A549 (cell line): ENCODE measurements around the gene MRPL44. TPM values are rescaled to one million over a fixed set of nuclear protein-coding genes. Genes with fewer than 3 reads are reported as not detected.
A peak's percentile ranks its signal among the peaks of the same experiment; 100 is the strongest.

Source experiments
- ATAC-seq, 2 experiments: fragments of 200-7000 bp in 1 of 2; fragments of >200 bp in 1 of 2; cut with Nextera tagmentation in 1 of 2; cut with Tn5 transposase in 1 of 2; 3 replicates each; pipeline versions ENCODE4 v1.8.0 to v1.9.1; 2018 to 2020; ENCODE audit warnings: mild to moderate bottlenecking in 1 of 2, moderate library complexity in 1 of 2
- CTCF ChIA-PET: fragments of 300-600 bp; sonication (Branson Sonifier 250); formaldehyde crosslinking; extraction: SDS; loops from one replicate; lab custom pipeline; 2021; ENCODE audit warnings: antibody characterized with exemption, inconsistent platforms; lab: Yijun Ruan, JAX
- POLR2A ChIA-PET: fragments of 350-600 bp; formaldehyde crosslinking; extraction: SDS; loops from one replicate; lab custom pipeline; 2021; ENCODE audit warnings: antibody characterized with exemption, inconsistent platforms; lab: Yijun Ruan, JAX
- DNase-seq, 2 experiments: peaks; one replicate each; pipeline versions ENCODE4 v3.0.0 to v3.0.0-alpha.2; 2011 to 2016; ENCODE audit warnings: low read depth in 1 of 2, low spot score in 1 of 2
- FAIRE-seq: peaks from 2 replicates; lab custom pipeline; 2011; peaks lifted over from hg19 to GRCh38; lab: Jason Lieb, UNC
- H3K27ac ChIP-seq, 2 experiments: fragments of >200 bp; sonication (Bioruptor Twin); formaldehyde crosslinking; 3 replicates each; pipeline ENCODE4 v1.5.1; 2016 to 2017
- H3K4me1 ChIP-seq: fragments of >200 bp; sonication (Bioruptor Twin); formaldehyde crosslinking; 3 replicates; pipeline ENCODE4 v1.6.1; 2016
- H3K4me2 ChIP-seq: fragments of >200 bp; sonication (Bioruptor Twin); formaldehyde crosslinking; 3 replicates; pipeline ENCODE4 v1.6.1; 2016
- H3K4me3 ChIP-seq: fragments of >200 bp; sonication (Bioruptor Twin); formaldehyde crosslinking; 3 replicates; pipeline ENCODE4 v1.5.1; 2016
- H3K9me3 ChIP-seq: fragments of >200 bp; sonication (Bioruptor Twin); formaldehyde crosslinking; 3 replicates; pipeline ENCODE4 v1.6.1; 2016
- CHD2 ChIP-seq: fragments of 150-350 bp; IDR thresholded peaks from 2 replicates; pipeline ENCODE4 v1.6.1; 2014; ENCODE audit warnings: low read length; ENCODE audit not compliant: partially characterized antibody
- EHF ChIP-seq: fragments of 250-450 bp; sonication (Bioruptor Pico); IDR thresholded peaks from 2 replicates; pipeline ENCODE4 v1.5.0; 2020; ENCODE audit warnings: mild to moderate bottlenecking
- ESRRA ChIP-seq: fragments of 150-350 bp; IDR thresholded peaks from 2 replicates; pipeline ENCODE4 v1.6.1; 2014; ENCODE audit warnings: mild to moderate bottlenecking, low read length, borderline replicate concordance
- HEYL ChIP-seq: fragments of 250-450 bp; sonication (Bioruptor Pico); IDR thresholded peaks from 2 replicates; pipeline ENCODE4 v1.8.0; 2021; ENCODE audit warnings: mild to moderate bottlenecking, moderate library complexity
- HOXA7 ChIP-seq: fragments of 250-450 bp; sonication (Bioruptor Pico); IDR thresholded peaks from 2 replicates; pipeline ENCODE4 v1.5.0; 2020; ENCODE audit warnings: mild to moderate bottlenecking, moderate library complexity
- HOXB5 ChIP-seq: fragments of 250-450 bp; sonication (Bioruptor Pico); IDR thresholded peaks from 2 replicates; pipeline ENCODE4 v1.5.0; 2020; ENCODE audit warnings: mild to moderate bottlenecking, moderate library complexity
- MAFK ChIP-seq: fragments of 450-650 bp; IDR thresholded peaks from 2 replicates; pipeline ENCODE4 v1.6.1; 2014; ENCODE audit not compliant: partially characterized antibody
- NPAS2 ChIP-seq: fragments of 250-450 bp; sonication (Bioruptor Pico); IDR thresholded peaks from 2 replicates; pipeline ENCODE4 v1.8.0; 2022; ENCODE audit warnings: mild to moderate bottlenecking, moderate library complexity, borderline replicate concordance
- PHF8 ChIP-seq: fragments of 200-600 bp; sonication (generic); IDR thresholded peaks from 2 replicates; pipeline ENCODE4 v1.6.1; 2016; ENCODE audit warnings: low read depth, mild to moderate bottlenecking, antibody characterized with exemption, moderate library complexity, borderline replicate concordance
- POLR2A ChIP-seq: IDR thresholded peaks from 2 replicates; pipeline ENCODE4 v1.6.1; 2012; ENCODE audit warnings: mild to moderate bottlenecking, low read length
- RARB ChIP-seq: fragments of 250-450 bp; sonication (Bioruptor Pico); IDR thresholded peaks from 2 replicates; pipeline ENCODE4 v1.8.0; 2021; ENCODE audit warnings: mild to moderate bottlenecking, moderate library complexity
- RCOR1 ChIP-seq: fragments of 150-350 bp; IDR thresholded peaks from 2 replicates; pipeline ENCODE4 v1.6.1; 2014; ENCODE audit warnings: antibody characterized with exemption, low read length, low read depth
- RFX5 ChIP-seq: fragments of 450-650 bp; IDR thresholded peaks from 2 replicates; pipeline ENCODE4 v1.7.1; 2014; ENCODE audit warnings: antibody characterized with exemption, mild to moderate bottlenecking, moderate library complexity
- SREBF2 ChIP-seq: fragments of 450-650 bp; IDR thresholded peaks from 2 replicates; pipeline ENCODE4 v1.6.1; 2014; ENCODE audit warnings: mild to moderate bottlenecking, moderate library complexity
- ZFP36 ChIP-seq: fragments of 450-650 bp; IDR thresholded peaks from 2 replicates; pipeline ENCODE4 v1.6.1; 2014; ENCODE audit warnings: borderline replicate concordance; ENCODE audit not compliant: partially characterized antibody
- WGBS: methylation state at CpG from one replicate; pipeline ENCODE4 v1.1.6; 2017; ENCODE audit errors: missing lambda C conversion rate; 5-methylcytosine and 5-hydroxymethylcytosine counted together
- polyA plus RNA-seq, 4 experiments: library from polyadenylated mRNA; depleted of rRNA in 3 of 4; stranded (reverse); fragments of >200 nt; fragmentation: RNase III in 1 of 4; extraction: RNeasy Plus Mini Kit Qiagen cat#74134 plus additional on column Dnase treatment in 1 of 4; gene quantifications; 2 replicates in 3 of 4; 3 replicates in 1 of 4; pipeline ENCODE4 v1.2.3, GENCODE V29; 2011 to 2017
- TF ChIP-seq, protein P1 (sequence below): fragments of 250-450 bp; sonication (Bioruptor Pico); IDR thresholded peaks from 2 replicates; pipeline ENCODE4 v1.5.0; 2021; ENCODE audit warnings: mild to moderate bottlenecking, moderate library complexity, borderline replicate concordance
- TF ChIP-seq, protein P2 (sequence below): IDR thresholded peaks from 2 replicates; pipeline ENCODE4 v1.6.1; 2012
- TF ChIP-seq, protein P3 (sequence below): fragments of 150-350 bp; IDR thresholded peaks from 2 replicates; pipeline ENCODE4 v1.6.1; 2014; ENCODE audit warnings: low read depth, mild to moderate bottlenecking, low read length
- TF ChIP-seq, protein P4 (sequence below): IDR thresholded peaks from 2 replicates; pipeline ENCODE4 v1.6.1; 2012

Gene MRPL44
- polyA plus RNA-seq, 2 of the 4 experiments (the other 2 are of a cell fraction): 39.0 to 39.2 TPM

DNA sequence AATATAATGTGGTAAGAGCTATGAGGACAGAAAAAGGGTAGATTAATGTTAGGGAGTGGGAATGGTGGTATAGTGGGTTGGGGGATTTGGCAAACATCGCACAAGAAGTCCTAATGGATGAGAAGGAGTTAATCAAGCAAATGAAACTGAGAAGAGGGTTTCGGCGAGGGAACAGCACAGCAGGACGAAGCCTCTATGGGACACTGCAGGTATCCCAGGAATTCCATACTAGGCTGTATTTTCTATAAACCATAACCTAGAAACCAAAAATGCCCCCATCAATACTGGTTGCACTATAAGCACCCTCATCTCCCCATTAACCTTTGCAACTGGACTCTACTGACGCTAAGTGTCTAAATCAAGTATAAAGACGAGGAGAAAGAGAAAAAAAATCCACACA is 22.4 kb upstream of the MRPL44 start:
- POLR2A ChIA-PET: interaction anchor here (1.5 kb wide), 1 partner anchor 10 kb away, joined by 3 read pairs; the partner anchor contains the start of gene WDFY1

DNA sequence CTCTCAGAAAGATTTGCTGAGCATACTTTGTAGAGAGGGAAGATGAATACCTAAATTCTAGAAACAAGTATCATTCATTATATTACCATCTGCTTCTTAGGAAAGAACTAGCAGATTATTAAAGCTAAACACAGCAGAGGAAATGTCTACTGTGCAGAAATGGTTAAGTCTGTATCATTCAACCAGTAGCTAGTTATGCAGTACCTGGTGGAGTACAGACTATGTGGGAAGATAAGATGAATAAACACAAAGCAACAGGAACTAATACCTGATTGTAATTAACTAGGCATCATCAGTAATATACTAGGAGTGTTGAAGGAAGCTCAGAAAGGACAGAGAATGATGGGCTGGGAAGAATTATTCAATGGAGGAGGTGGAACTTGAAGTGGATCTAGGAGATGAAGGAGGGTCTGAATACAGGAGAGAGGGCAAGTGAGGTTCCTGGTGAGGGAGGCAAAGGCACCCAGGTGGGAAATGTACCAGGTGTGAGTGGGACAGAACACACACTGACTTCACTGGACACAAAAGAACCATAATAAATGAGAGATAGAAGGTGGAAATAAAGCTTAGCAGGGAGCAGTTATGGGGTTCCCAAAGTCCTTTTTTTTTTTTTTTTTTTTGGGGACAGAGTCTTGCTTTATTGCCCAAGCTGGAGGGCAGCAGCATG is 21.7 kb upstream of the MRPL44 start:
- CTCF ChIA-PET: interaction anchor here (0.7 to 1.1 kb wide), 2 partner anchors 11 to 72 kb away, joined by 3 to 6 read pairs; no protein-coding TSS in a partner anchor
- Histone ChIP-seq H3K4me1 (peaks cover 77% of the 10 kb centered on the region), H3K4me2 (no peak overlapping the region), H3K4me3 (no peak overlapping the region), H3K9me3 (no peaks in the 10 kb centered on the region), H3K27ac (no peak overlapping the region)
- no peak for DNase-seq
- no peak for FAIRE-seq
- ATAC-seq: 0 out of 6 replicates have a peak, but pooled peaks of 1 of the 2 experiments have one; percentile 24
- TF ChIP-seq, protein P1, sequence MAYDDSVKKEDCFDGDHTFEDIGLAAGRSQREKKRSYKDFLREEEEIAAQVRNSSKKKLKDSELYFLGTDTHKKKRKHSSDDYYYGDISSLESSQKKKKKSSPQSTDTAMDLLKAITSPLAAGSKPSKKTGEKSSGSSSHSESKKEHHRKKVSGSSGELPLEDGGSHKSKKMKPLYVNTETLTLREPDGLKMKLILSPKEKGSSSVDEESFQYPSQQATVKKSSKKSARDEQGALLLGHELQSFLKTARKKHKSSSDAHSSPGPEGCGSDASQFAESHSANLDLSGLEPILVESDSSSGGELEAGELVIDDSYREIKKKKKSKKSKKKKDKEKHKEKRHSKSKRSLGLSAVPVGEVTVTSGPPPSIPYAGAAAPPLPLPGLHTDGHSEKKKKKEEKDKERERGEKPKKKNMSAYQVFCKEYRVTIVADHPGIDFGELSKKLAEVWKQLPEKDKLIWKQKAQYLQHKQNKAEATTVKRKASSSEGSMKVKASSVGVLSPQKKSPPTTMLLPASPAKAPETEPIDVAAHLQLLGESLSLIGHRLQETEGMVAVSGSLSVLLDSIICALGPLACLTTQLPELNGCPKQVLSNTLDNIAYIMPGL (CRISPR knock-in tag): no peak
- TF ChIP-seq MAFK: peak; percentile 24
- POLR2A ChIA-PET: interaction anchor here (1.5 kb wide), 1 partner anchor 10 kb away, joined by 3 read pairs; the partner anchor contains the start of gene WDFY1

More for the DNA sequence above, 22.4 kb upstream of the MRPL44 start:
- Histone ChIP-seq H3K4me1 (peaks cover 84% of the 10 kb centered on the region), H3K9me3 (no peaks in the 10 kb centered on the region), H3K27ac (peak overlapping the region in 1 of 2 experiments; percentile 72; a peak in 2 of 6 replicates), H3K4me3 (no peak overlapping the region), H3K4me2 (peak overlapping the region; percentile 58)
- no peak for TF ChIP-seq RCOR1
- TF ChIP-seq, protein P2, sequence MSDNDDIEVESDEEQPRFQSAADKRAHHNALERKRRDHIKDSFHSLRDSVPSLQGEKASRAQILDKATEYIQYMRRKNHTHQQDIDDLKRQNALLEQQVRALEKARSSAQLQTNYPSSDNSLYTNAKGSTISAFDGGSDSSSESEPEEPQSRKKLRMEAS: no peak
- TF ChIP-seq PHF8: no peak
- TF ChIP-seq, protein P3, sequence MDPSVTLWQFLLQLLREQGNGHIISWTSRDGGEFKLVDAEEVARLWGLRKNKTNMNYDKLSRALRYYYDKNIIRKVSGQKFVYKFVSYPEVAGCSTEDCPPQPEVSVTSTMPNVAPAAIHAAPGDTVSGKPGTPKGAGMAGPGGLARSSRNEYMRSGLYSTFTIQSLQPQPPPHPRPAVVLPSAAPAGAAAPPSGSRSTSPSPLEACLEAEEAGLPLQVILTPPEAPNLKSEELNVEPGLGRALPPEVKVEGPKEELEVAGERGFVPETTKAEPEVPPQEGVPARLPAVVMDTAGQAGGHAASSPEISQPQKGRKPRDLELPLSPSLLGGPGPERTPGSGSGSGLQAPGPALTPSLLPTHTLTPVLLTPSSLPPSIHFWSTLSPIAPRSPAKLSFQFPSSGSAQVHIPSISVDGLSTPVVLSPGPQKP: no peak
- no peak for TF ChIP-seq HOXB5 (CRISPR knock-in tag)
- TF ChIP-seq HOXA7: no peak
- TF ChIP-seq RARB (CRISPR knock-in tag): no peak
- TF ChIP-seq POLR2A: no peak
- no peak for TF ChIP-seq HEYL (CRISPR knock-in tag)
- FAIRE-seq: no peak
- no peak for DNase-seq
- 78% methylated on average over 6 of the region's 6 CpGs for WGBS
- no peak for ATAC-seq
- CTCF ChIA-PET: interaction anchor here (1.1 kb wide), 1 partner anchor 11 kb away, joined by 3 read pairs; no protein-coding TSS in a partner anchor

DNA sequence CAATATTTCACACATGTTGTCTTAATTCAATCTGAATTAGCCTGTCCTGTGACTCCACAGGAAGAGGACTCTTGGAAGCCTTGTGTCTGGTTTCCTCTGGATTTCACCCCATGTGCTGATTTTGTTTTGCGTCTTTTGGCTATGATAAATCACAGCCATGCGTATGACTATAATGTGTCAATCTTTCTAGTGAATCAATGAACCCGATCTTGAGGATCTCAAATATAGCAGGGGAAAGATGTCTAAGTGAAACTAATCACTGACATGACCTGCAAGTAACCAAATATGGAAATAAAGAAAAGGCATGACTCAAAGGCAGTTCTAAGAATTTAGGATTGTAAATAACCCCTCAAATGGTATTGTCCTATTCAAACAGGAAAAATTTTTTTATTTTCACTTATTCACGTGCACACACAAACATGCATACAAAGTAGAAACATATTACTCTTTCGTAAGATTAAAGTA is 20.4 kb upstream of the MRPL44 start:
- DNase-seq (no peak), FAIRE-seq (no peak), ATAC-seq (no peak)
- POLR2A ChIA-PET: no interaction called here
- peak overlapping the region; percentile 5; the same call in 2 of the 3 replicates for H3K4me2 ChIP-seq
- H3K9me3 ChIP-seq: no peaks in the 10 kb centered on the region
- no peak overlapping the region for H3K4me3 ChIP-seq
- TF ChIP-seq, protein P4, sequence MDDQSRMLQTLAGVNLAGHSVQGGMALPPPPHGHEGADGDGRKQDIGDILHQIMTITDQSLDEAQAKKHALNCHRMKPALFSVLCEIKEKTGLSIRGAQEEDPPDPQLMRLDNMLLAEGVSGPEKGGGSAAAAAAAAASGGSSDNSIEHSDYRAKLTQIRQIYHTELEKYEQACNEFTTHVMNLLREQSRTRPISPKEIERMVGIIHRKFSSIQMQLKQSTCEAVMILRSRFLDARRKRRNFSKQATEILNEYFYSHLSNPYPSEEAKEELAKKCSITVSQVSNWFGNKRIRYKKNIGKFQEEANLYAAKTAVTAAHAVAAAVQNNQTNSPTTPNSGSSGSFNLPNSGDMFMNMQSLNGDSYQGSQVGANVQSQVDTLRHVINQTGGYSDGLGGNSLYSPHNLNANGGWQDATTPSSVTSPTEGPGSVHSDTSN: no peak
- TF ChIP-seq PHF8 (no peak), POLR2A (no peak), NPAS2 (CRISPR knock-in tag) (no peak), RFX5 (no peak), SREBF2 (no peak), EHF (CRISPR knock-in tag) (no peak), ZFP36 (no peak), ESRRA (no peak), CHD2 (no peak)
- TF ChIP-seq, protein P3: no peak
- TF ChIP-seq, protein P1 (CRISPR knock-in tag): no peak
- H3K4me1 ChIP-seq: peaks cover 74% of the 10 kb centered on the region
- CTCF ChIA-PET: interaction anchor here (1.0 kb wide), 1 partner anchor 109 kb away, joined by 3 read pairs; no protein-coding TSS in a partner anchor
- WGBS: 79% methylated on average over 5 of the region's 5 CpGs
- H3K27ac ChIP-seq: peak overlapping the region in 1 of 2 experiments; percentile 40; a peak in 2 of 6 replicates
